Transverse colon (tissue), 4 donors: Measurements from ENCODE around the gene NECTIN1.

Experiments used
- EP300 ChIP-seq: sonication (generic); formaldehyde crosslinking; IDR thresholded peaks from one replicate; pipeline ENCODE4 v1.6.1; 2017; ENCODE audit warnings: antibody characterized with exemption, low read depth
- POLR2A ChIP-seq: fragments of 450-650 bp; IDR thresholded peaks from one replicate; pipeline ENCODE4 v1.6.1; 2016; ENCODE audit warnings: antibody characterized with exemption, mild to moderate bottlenecking, moderate library complexity
- POLR2AphosphoS5 ChIP-seq, 3 donors: sonication (generic); formaldehyde crosslinking; IDR thresholded peaks; one replicate each; pipeline ENCODE4 v1.6.1; 2016; ENCODE audit warnings: antibody characterized with exemption in 3 of 3
- TF ChIP-seq, protein P1 (sequence below), 5 experiments: fragments of 200-600 bp in 3 of 5; fragments of 450-650 bp in 2 of 5; sonication (generic) in 3 of 5; IDR thresholded peaks; 1 replicate in 2 of 5; 2 replicates in 3 of 5; pipeline ENCODE4 v1.5.1; 2016 to 2017; ENCODE audit warnings: antibody characterized with exemption in 5 of 5, inconsistent platforms in 3 of 5, mild to moderate bottlenecking in 2 of 5, moderate library complexity in 1 of 5

- TF ChIP-seq, protein P1, sequence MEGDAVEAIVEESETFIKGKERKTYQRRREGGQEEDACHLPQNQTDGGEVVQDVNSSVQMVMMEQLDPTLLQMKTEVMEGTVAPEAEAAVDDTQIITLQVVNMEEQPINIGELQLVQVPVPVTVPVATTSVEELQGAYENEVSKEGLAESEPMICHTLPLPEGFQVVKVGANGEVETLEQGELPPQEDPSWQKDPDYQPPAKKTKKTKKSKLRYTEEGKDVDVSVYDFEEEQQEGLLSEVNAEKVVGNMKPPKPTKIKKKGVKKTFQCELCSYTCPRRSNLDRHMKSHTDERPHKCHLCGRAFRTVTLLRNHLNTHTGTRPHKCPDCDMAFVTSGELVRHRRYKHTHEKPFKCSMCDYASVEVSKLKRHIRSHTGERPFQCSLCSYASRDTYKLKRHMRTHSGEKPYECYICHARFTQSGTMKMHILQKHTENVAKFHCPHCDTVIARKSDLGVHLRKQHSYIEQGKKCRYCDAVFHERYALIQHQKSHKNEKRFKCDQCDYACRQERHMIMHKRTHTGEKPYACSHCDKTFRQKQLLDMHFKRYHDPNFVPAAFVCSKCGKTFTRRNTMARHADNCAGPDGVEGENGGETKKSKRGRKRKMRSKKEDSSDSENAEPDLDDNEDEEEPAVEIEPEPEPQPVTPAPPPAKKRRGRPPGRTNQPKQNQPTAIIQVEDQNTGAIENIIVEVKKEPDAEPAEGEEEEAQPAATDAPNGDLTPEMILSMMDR (IDR thresholded peaks at IDR 0.05): no peak
- TF ChIP-seq POLR2A (no peak), POLR2AphosphoS5 (IDR thresholded peaks at IDR 0.05) (no peak), EP300 (no peak)
These were observed 57.9 kb downstream of the NECTIN1 start for GRCh38 chr11:119671051-119671450.
